ENCODE results near the gene RPTOR.
A peak's percentile ranks its signal among the peaks of the same experiment; 100 is the strongest.

RPTOR gene

DNA sequence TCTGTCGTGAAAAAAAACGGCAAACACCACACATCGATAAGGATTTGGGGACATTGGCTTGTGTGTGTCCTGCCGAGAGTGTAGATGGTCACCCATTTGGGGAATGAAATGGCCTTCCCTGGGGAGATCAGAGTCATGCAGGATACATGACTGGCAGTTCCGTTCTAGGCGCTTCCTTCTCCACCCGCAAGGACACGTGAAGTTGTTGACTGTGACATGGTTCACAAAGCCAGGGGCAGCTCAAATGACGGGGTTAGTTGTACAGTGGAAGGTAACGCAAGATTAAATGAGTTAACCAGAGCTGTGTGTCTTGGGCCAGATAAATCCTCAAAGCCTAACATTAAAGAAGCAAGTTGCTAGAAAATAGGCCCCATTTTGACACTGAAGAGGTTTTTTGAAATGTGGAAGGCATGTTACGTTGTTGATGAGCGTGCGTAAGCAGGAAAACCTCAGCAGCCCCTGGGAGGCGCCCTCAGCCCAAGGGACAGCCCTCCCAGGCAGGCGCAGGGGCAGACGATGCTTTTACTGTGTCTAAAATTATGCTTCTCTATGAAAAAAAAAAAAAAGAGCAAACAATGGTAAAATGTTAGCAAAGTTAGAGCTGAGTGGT, 411.1 kb downstream of the RPTOR start:
- peaks cover 29 to 82% (median 68%) of the 10 kb centered on the region in 10 experiments for H3K4me1 ChIP-seq
- peaks cover 0 to 70% (median 45%) of the 10 kb centered on the region in 11 experiments; a peak in 16 of 22 replicates for H4K20me1 ChIP-seq
- H3K27me3 ChIP-seq, result 0 out of 22 replicates have a peak, but pooled peaks cover 0 to 6% (median 0%) of the 10 kb centered on the region in 11 experiments
- H3K4me3 ChIP-seq, result peak overlapping the region in 4 of 10 experiments; percentile 6 to 40 (median 12); a peak in 7 of 20 replicates
- H3K27ac ChIP-seq, result peak overlapping the region; percentile 12 to 84 (median 71); a peak in 20 of 22 replicates
- peaks cover 0 to 4% (median 0%) of the 10 kb centered on the region in 11 experiments; a peak in 1 of 22 replicates for H3K9me3 ChIP-seq (replicated peaks in 1 of 11)
- TF ChIP-seq Cebpa-rat (IDR thresholded peaks at IDR 0.05), result peak in 1 of 11 experiments; percentile 72; a peak in 1 of 22 replicates
- H3K4me2 ChIP-seq, result peak overlapping the region; percentile 64 to 96 (median 84)
- peaks cover 0 to 35% (median 17%) of the 10 kb centered on the region in 11 experiments; a peak in 18 of 22 replicates for H3K36me3 ChIP-seq
- peak overlapping the region in 9 of 11 experiments; percentile 3 to 72 (median 58); a peak in 15 of 22 replicates for H3K9ac ChIP-seq

DNA sequence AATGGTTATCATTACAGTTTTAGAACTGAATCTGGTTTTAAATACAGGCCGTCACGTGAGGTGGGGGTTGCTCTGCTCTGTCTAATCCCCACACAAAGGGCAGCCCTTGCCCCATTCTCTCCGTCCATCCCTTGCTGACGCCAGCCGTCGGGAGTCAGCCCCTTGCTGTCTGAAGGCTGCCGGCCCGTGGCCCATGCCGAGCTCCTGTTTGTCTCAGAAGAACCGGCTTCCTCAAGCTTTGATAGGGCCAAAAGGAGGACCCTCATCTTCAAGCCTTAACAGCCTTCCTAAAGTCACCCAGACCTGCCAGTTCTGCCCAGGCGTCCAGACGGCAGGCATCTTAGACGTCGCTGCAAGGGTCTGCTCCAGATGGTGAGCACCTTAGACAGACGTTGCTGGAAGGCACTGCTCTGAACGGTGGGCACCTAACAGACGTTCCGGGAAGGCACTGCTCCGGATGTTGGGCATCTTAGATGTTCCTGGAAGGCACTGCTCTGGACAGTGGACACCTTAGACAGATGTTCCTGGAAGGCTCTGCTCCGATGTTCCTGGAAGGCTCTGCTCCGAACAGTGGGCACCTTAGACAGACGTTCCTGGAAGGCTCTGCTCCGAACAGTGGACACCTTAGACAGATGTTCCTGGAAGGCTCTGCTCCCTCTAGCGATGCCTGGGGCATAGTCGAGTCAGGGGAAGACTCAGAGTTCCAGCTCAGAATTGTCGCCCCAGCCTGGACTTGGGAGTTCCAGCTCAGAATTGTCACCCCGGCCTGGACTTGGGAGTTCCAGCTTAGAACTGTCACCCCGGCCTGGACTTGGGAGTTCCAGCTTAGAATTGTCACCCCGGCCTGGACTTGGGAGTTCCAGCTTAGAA, 411.9 kb downstream of the RPTOR start:
- Histone ChIP-seq H3K36me3 (peaks cover 0 to 27% (median 9%) of the 10 kb centered on the region in 11 experiments; a peak in 13 of 22 replicates), H3K9ac (peak overlapping the region in 9 of 11 experiments; percentile 3 to 72 (median 58); a peak in 15 of 22 replicates), H3K4me2 (peak overlapping the region; percentile 64 to 96 (median 84)), H4K20me1 (peaks cover 0 to 70% (median 51%) of the 10 kb centered on the region in 11 experiments; a peak in 17 of 22 replicates), H3K4me1 (peaks cover 29 to 89% (median 74%) of the 10 kb centered on the region in 10 experiments), H3K9me3 (replicated peaks in 1 of 11) (peaks cover 0 to 4% (median 0%) of the 10 kb centered on the region in 11 experiments; a peak in 1 of 22 replicates), H3K4me3 (peak overlapping the region in 4 of 10 experiments; percentile 6 to 40 (median 12); a peak in 5 of 20 replicates), H3K27ac (peak overlapping the region in 10 of 11 experiments; percentile 18 to 84 (median 72); a peak in 19 of 22 replicates), H3K27me3 (0 out of 22 replicates have a peak, but pooled peaks cover 0 to 6% (median 0%) of the 10 kb centered on the region in 11 experiments)
- TF ChIP-seq Cebpa-rat (IDR thresholded peaks at IDR 0.05), result no peak

GRCh38 chr17:80957461-80957941, 412.9 kb downstream of the RPTOR start:
- Histone ChIP-seq H3K27ac (no peak overlapping the region; a peak in 1 of 22 replicates), H3K4me3 (no peak overlapping the region), H3K27me3 (0 out of 22 replicates have a peak, but pooled peaks cover 0 to 6% (median 0%) of the 10 kb centered on the region in 11 experiments), H3K9me3 (replicated peaks in 1 of 11) (peaks cover 0 to 4% (median 0%) of the 10 kb centered on the region in 11 experiments; a peak in 1 of 22 replicates), H3K9ac (peak overlapping the region in 3 of 11 experiments; percentile 8 to 31 (median 19); a peak in 1 of 22 replicates), H4K20me1 (peaks cover 0 to 70% (median 46%) of the 10 kb centered on the region in 11 experiments; a peak in 17 of 22 replicates), H3K4me1 (peaks cover 29 to 90% (median 80%) of the 10 kb centered on the region in 10 experiments), H3K36me3 (peaks cover 0 to 27% (median under 1%) of the 10 kb centered on the region in 11 experiments; a peak in 6 of 22 replicates), H3K4me2 (peak overlapping the region in 8 of 11 experiments; percentile 40 to 96 (median 87); a peak in 15 of 22 replicates)
- TF ChIP-seq Cebpa-rat (IDR thresholded peaks at IDR 0.05), result no peak

- Histone ChIP-seq H3K27me3 (0 out of 22 replicates have a peak, but pooled peaks cover 0 to 6% (median 0%) of the 10 kb centered on the region in 11 experiments), H4K20me1 (peaks cover 0 to 65% (median 40%) of the 10 kb centered on the region in 11 experiments; a peak in 17 of 22 replicates), H3K36me3 (peaks cover 0 to 35% (median 8%) of the 10 kb centered on the region in 11 experiments; a peak in 15 of 22 replicates), H3K4me3 (no peak overlapping the region), H3K4me2 (peak overlapping the region; percentile 16 to 96 (median 79); a peak in 15 of 22 replicates), H3K9me3 (replicated peaks in 1 of 11) (peaks cover 0 to 4% (median 0%) of the 10 kb centered on the region in 11 experiments; a peak in 1 of 22 replicates), H3K27ac (no peak overlapping the region), H3K4me1 (peaks cover 20 to 71% (median 64%) of the 10 kb centered on the region in 10 experiments), H3K9ac (no peak overlapping the region; a peak in 1 of 22 replicates)
- no peak for TF ChIP-seq Cebpa-rat (IDR thresholded peaks at IDR 0.05)
Measured at GRCh38 chr17:80959330-80960036, 414.8 kb downstream of the RPTOR start.

GRCh38 chr17:80960037-80960796, 415.6 kb downstream of the RPTOR start:
- Histone ChIP-seq H3K4me3 (no peak overlapping the region), H3K4me2 (peak overlapping the region in 1 of 11 experiments; percentile 84; a peak in 1 of 22 replicates), H3K9ac (no peak overlapping the region), H4K20me1 (peaks cover 0 to 72% (median 43%) of the 10 kb centered on the region in 11 experiments; a peak in 17 of 22 replicates), H3K27ac (no peak overlapping the region), H3K4me1 (peaks cover 15 to 64% (median 56%) of the 10 kb centered on the region in 10 experiments), H3K27me3 (0 out of 22 replicates have a peak, but pooled peaks cover 0 to 6% (median 0%) of the 10 kb centered on the region in 11 experiments), H3K9me3 (replicated peaks in 1 of 11) (peaks cover 0 to under 1% (median 0%) of the 10 kb centered on the region in 11 experiments; a peak in 1 of 22 replicates), H3K36me3 (peaks cover under 1 to 42% (median 15%) of the 10 kb centered on the region in 11 experiments; a peak in 18 of 22 replicates)
- TF ChIP-seq Cebpa-rat (IDR thresholded peaks at IDR 0.05), result no peak

GRCh38 chr17:80960797-80961452, 416.3 kb downstream of the RPTOR start:
- no peak for TF ChIP-seq Cebpa-rat (IDR thresholded peaks at IDR 0.05)
- no peak overlapping the region for H3K4me3 ChIP-seq
- H4K20me1 ChIP-seq, result peaks cover 0 to 78% (median 43%) of the 10 kb centered on the region in 11 experiments; a peak in 17 of 22 replicates
- peak overlapping the region in 6 of 11 experiments; percentile 17 to 58 (median 38); a peak in 8 of 22 replicates for H3K4me2 ChIP-seq
- H3K27me3 ChIP-seq, result 0 out of 22 replicates have a peak, but pooled peaks cover 0 to 6% (median 0%) of the 10 kb centered on the region in 11 experiments
- H3K27ac ChIP-seq, result no peak overlapping the region
- H3K36me3 ChIP-seq, result peaks cover 4 to 48% (median 20%) of the 10 kb centered on the region in 11 experiments; a peak in 19 of 22 replicates
- no peaks in the 10 kb centered on the region for H3K9me3 ChIP-seq (replicated peaks in 1 of 11)
- H3K4me1 ChIP-seq, result peaks cover 8 to 57% (median 49%) of the 10 kb centered on the region in 10 experiments
- H3K9ac ChIP-seq, result peak overlapping the region in 2 of 11 experiments; percentile 3 to 10; a peak in 1 of 22 replicates

Measured in BLaER1 treated with 17β-estradiol and CSF1 and Interleukin-3, amounts not matched to agents 10 nM and 100 nM (cell line).